ENCODE measurements around the gene ATP1B1. TPM values are rescaled to one million over a fixed set of nuclear protein-coding genes. Genes with fewer than 3 reads are reported as not detected.
"Not testable (repeated sequence)": the region's sequence is repeated elsewhere in the genome, so short reads cannot be mapped to it uniquely, and the experiment has no call there.

Gene ATP1B1
- polyA plus RNA-seq, 3 donors = 10.2 to 49.6 (median 22.4) TPM

DNA sequence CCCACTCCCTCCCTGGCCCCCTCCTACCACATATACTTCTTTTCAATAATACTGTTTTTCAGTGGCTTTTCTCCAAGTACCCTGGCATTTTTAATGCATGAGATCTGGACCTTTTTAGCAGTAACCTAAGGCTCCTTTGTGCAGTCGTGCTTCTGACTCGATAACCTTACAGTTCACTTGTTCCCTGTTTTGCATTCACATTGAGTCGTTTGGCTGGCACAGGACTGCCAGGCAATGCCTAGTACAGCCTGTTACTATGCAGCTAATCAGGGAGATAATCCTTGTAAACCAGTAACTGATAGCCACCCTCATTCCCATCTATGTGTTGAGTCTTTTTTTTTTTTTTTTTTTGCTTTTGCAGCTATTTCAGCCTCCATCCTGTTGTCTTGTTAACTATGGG lies 3.7 kb downstream of the ATP1B1 start:
- 5 to 34% (median 22%) methylated on average over 3 of the region's 3 CpGs for WGBS, 3 donors
- H3K27ac ChIP-seq (ENCODE audit: low read depth, low read length) = no peak overlapping the region

DNA sequence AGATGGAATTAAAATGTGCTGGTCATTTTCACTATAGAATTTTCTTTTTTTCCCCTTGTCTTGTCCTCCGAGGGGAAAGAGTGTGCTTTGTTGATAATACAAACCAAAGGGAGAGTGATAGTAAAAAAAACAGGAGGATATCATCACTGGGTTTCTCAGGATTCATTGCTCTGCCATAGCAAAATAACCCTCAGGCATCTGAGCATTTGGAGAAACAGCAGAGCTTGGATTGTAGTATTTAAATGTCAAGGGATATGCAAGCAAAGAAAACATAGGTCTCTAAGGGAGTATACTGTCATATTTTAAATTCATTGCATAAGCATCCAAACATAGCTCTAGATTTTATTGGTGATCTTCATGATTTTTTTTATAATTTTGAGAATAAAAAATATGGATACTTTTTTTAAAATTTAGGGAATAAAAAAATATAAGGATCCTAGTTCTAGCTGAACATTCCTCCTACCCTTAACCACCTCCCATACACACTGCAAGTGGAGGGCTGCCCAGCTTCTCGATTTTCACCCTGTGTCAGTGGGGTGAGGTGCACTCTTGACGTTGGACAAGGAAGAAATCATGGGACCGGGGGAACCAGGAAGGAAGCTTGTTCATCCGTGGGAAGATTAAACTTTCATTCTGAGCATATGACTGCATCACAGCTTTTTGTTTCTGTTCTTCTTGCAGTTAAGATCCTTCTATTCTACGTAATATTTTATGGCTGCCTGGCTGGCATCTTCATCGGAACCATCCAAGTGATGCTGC lies 4.4 kb downstream of the ATP1B1 start:
- WGBS, 3 donors = 30 to 46% (median 45%) methylated on average over 7 of the region's 7 CpGs
- H3K27ac ChIP-seq (ENCODE audit: low read depth, low read length) = no peak overlapping the region

DNA sequence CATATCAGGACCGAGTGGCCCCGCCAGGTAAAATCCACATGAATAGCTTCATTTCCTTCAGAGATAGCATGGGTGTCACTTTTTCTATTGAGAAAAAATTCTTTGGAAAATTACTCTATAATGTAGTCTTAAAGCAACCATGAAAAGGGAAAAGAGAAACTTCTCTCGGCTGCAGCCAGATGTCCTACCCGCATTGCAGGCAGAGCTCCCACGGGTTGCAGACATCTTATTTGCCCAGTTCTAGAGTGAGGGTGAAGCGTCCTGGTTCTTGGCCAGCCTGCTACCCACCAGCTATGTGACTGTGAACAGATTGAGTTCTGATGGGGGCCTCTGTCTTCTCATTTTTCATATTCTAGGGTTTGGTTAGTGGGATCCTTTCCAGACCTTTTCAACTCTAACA lies 5.0 kb downstream of the ATP1B1 start:
- H3K27ac ChIP-seq (ENCODE audit: low read depth, low read length) = no peak overlapping the region
- 63 to 88% (median 81%) methylated on average over 6 of the region's 6 CpGs for WGBS, 3 donors

DNA sequence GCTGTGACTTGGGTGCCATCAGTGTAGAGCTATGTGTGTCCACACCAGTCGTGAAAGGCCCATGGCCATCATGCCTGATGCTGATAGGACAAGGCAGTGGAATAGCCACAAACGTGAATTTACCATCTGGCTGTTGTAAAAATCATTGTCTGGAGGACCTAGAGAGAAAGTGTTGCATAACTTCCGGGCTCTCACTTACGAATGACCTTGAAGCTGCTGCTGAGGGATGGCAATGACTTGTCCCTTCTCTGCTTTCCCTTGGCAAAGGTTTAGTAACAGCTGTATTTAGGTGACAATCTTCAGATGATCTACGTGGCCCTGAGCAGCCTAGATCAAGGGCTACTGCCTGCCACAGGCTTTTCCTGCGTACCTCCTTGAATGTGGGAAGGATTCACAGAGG lies 5.8 kb downstream of the ATP1B1 start:
- H3K27ac ChIP-seq (ENCODE audit: low read depth, low read length) = no peak overlapping the region
- 23 to 58% (median 57%) methylated on average over 6 of the region's 6 CpGs for WGBS, 3 donors

DNA sequence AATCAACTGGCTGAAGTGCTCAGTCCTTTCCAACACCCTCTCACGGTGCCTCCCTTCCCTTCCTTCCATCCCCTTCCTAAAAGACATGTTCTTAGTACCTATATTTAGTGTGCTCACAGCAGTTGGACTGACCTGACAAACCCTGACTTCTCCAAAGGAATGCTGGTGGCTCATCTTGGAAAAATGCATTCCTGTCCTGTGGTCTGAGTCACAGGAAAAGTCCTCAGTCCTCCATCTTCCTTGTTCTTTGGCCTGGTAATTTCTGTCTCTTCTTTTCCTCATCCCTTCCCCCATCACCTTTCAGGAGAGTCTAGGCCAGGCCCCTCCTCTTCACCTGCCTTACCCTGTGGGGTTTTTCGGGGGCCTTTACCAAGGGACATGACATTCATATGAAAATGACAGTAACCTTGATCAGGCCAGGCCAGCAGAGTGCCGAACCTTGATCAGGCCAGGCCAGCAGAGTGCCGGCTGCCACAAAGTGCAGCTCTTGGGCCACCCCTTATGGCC lies 7.2 kb downstream of the ATP1B1 start:
- WGBS, 3 donors = 58 to 76% (median 61%) methylated on average over 4 of the region's 4 CpGs
- H3K27ac ChIP-seq (ENCODE audit: low read depth, low read length) = no peak overlapping the region

DNA sequence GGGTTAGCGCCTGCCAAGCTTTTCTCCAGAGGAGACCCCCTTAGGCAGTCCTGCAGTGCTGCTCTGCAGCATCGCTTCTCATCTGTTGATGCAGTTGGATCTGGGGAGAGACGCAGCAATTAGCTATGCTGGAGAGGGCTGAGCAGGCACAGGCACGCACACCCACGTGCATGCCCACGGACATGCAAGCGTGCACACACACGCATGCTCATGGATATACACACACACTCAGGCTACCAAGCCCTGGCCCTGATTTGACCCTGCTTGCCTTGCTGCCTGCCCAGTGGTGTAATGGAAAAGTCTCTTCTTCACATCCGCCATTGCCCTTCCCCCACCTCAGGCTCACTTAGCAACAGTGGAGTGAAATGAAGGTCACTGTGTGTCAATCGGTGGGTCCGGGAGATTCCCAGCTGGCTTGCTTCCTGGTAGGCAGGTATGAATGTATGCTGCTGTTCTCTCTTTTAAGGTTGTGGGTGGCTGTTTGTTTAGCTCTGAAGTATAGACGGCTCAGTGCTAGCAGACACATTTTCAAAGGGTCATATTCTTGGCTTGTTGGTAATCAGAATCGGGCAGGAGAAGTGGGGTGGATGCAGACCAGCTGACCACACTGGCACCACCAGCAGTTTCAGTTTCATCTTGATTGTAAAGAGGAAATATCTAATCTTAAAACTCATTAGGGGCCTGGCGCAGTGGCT lies 9.5 kb downstream of the ATP1B1 start:
- H3K27ac ChIP-seq (ENCODE audit: low read depth, low read length) = no peak overlapping the region
- 45 to 71% (median 64%) methylated on average over 14 of the region's 14 CpGs for WGBS, 3 donors

DNA sequence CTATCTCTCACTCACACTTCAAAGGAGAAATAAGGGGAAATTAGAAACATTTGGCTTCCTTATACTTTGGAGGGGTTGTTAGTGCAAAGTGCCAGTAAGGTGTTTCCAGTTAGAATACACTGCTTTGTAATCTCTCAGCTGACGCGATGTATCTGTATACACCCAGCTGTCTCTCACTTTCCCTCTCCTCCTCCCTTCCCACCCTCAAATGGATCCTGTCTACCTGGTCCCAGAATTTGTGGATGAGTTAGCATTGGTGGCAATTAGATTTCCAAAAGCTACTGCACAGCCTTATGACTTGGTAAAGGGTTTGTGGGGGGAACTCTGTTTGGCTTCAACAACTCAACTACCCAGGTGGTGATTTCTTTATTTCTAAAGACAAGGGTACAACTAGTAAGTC lies 10.5 kb downstream of the ATP1B1 start:
- 73 to 93% (median 85%) methylated on average over 2 of the region's 2 CpGs for WGBS, 3 donors
- no peak overlapping the region for H3K27ac ChIP-seq (ENCODE audit: low read depth, low read length)

DNA sequence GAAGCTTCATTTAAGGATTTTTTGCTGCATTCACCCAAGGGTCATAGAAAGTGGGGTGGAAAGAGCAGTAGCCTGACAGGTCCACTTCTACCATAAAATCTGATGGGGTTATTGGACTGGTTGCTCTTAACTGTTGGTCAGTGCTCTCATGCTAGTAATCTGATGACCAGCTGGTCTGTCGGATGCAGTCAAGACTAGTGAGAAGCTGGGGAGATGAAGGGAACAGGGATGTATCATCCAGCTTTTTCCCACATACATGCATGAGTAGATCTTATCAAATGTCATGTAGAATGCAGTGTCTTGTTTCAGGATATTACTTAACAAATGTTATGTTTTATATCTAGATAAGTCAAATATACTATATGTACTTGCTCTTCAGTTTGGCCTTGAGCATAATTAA lies 11.1 kb downstream of the ATP1B1 start:
- 70 to 94% (median 86%) methylated on average over 1 of the region's 1 CpG for WGBS, 3 donors

DNA sequence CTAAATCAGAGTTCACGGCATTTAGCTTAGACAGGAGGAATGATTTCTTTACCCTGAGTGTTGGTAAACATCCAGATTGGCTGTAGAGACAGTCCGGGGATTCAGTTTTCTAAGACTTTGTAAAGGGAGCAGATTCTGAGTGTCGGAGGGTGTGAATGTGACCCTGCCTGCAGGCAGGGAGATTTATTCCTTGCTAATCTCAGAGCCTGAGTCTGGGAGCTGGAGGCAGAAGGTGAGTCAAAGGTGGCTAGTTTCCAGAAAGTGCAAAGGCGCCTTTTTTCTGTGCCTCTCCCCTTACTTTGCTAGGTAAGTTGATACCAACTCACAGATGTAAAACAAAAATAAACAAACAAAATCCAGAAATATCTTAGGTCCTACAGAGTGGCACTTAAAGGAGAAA lies 11.7 kb downstream of the ATP1B1 start:
- H3K27ac ChIP-seq (ENCODE audit: low read depth, low read length) = no peak overlapping the region
- WGBS, 3 donors = 71 to 89% (median 88%) methylated on average over 4 of the region's 4 CpGs

More for the DNA sequence above, 11.1 kb downstream of the ATP1B1 start:
- no peak overlapping the region for H3K27ac ChIP-seq (ENCODE audit: low read depth, low read length)

DNA sequence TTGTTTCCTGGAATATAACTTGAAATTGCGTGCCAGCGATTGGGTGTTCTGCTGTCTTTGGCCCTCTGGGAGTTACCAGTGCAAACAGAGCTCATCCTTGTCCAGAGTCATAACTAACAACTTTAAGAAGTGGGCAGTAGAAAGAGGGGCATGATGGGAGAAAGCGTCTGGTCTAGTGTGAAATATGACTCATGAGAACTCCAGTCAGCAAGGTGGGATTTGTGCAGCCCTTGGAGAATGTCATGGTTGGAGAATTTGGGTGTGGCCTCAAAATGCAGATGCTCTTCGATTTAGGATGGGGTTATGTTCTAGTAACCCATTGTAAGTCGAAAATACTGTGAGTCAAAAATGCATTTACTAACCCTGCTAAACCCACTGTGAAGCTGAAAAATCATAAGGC lies 12.9 kb downstream of the ATP1B1 start:
- no peak overlapping the region for H3K27ac ChIP-seq (ENCODE audit: low read depth, low read length)

DNA sequence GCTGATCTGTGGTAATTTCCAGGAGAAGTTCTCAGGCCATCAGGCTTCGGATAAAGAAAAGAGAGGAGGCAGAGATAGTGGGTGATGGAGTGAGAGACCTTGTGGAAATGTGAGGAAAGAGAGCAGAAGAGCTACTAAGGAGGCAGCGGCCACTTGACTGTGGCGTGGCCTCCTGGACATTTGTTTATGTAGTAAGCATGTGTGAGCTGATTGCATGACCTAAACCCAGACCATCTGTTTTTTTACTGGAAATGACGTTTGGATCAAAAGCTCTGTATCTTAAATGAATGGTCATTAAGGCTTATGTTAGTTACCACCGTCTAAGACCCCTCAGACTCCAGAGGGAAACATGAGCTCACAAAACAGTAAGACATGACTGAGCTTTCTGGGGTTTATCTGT lies 13.6 kb downstream of the ATP1B1 start:
- no peak overlapping the region for H3K27ac ChIP-seq (ENCODE audit: low read depth, low read length)
- WGBS, 3 donors = 62 to 80% (median 78%) methylated on average over 5 of the region's 5 CpGs

More for the DNA sequence above, 12.9 kb downstream of the ATP1B1 start:
- 73 to 75% (median 74%) methylated on average over 5 of the region's 5 CpGs for WGBS, 3 donors

DNA sequence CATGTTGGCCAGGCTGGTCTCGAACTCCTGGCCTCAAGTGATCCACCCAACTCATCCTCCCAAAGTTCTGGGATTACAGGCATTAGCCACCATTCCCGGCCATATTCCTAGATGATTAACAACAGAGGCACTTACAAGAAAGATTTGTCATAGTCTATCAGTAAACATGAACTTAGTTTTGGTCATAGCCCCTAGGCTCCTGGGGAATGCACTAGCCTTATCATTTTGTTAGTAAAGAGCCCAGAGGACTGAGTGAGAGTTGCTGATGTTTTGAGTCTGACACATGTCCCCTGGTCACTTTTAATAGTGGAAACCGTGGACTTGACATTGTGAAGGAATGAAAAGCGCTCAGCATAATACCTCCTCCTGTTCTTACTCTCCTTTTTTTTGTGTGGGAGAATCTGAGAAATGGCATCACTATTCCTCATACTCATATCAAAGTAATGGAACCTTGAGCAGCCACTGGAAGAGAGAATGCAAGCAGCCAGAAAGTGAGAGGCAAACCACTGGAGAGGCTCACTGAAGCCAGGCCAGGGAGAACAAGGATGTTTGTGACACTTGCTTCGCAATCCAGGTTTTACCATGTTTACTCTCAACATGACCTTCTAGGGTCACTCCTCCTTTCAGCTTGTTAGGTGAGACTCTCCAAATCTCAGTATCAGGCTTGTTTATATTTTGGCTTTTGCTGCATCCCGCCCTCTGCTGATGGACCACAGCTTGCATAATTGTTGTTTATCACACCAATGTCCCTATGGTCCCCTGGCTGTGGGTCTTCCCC lies 14.8 kb downstream of the ATP1B1 start:
- no peak overlapping the region for H3K27ac ChIP-seq (ENCODE audit: low read depth, low read length)
- WGBS, 3 donors = 84 to 95% (median 93%) methylated on average over 6 of the region's 6 CpGs

DNA sequence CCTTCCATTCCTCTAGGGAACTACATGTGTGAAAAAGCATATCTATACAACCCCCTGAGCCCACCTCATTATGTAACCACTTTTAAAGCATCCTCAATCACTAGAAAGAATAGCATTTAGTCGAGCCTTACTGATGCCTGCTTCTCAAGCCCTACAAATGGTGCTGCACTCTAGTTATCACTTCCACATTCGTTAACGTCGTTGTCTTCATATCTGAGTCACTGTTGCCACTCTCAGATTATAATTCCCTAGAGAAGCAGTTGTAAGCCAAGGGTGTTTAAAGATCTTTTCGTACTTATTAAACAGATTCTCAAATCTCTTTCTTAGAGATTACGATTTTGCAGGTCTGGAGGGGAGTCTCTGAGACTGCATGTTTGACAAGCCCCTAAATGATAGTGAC lies 16.5 kb downstream of the ATP1B1 start:
- 55 to 83% (median 80%) methylated on average over 6 of the region's 6 CpGs for WGBS, 3 donors
- H3K27ac ChIP-seq (ENCODE audit: low read depth, low read length) = no peak overlapping the region

DNA sequence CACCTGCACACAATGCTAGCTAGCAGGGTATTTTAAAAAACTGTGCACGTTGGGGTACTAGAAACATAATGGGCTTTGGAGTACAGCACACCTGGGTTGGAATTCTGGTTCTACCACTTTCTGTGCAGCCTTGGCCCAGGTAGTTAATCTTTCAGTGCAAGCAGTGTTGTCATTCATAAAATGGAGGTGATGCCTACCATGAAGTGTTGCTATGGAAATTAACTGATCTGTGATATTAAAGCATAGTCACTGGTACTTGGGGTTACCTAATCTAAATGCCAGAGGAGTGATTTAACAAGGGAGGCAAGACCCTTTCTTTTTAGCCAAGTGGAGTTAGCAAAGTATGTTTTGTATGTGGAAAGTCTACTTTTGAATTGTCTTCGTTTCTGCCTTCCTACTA lies 18.0 kb downstream of the ATP1B1 start:
- no peak overlapping the region for H3K27ac ChIP-seq (ENCODE audit: low read depth, low read length)
- WGBS, 3 donors = 33 to 80% (median 78%) methylated on average over 2 of the region's 2 CpGs

DNA sequence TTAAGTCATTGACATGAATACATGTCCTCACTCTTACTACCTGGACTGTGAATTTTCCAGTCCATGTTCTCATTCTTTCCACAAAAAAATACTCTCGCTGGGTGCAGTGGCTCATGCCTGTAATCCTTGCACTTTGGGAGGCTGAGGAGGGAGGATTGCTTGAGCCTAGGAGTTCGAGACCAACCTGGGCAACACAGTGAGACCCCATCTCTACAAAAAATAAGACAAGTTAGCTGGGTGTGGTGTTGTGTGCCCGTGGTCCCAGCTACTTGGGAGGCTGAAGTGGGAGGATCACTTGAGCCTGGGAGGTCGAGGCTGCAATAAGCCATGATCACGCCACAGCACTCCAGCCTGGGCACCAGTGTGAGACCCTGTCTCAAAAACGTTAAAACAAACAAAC lies 19.1 kb downstream of the ATP1B1 start:
- WGBS, 3 donors = 86 to 95% (median 92%) methylated on average over 6 of the region's 6 CpGs
- not testable (repeated sequence) for H3K27ac ChIP-seq (ENCODE audit: low read depth, low read length)

DNA sequence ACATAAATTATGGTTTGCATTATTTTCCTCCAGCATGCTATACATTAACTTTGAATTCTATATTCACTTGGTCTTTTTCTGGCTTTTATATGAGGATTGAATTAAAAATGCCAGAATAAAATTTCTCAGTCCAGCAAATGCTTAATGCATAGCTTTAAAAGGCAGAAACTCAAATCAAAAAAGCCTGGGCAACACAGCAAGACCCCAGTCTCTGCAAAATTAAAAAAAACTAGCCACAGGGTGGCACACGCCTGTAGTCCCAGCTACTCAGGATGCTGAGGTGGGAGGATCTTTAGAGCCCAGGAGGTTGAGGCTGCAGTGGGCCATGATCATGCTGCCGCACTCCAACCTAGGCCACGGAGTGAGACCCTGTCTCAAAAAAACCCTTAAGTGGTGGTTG lies 19.8 kb downstream of the ATP1B1 start:
- 82 to 96% (median 94%) methylated on average over 3 of the region's 3 CpGs for WGBS, 3 donors

DNA sequence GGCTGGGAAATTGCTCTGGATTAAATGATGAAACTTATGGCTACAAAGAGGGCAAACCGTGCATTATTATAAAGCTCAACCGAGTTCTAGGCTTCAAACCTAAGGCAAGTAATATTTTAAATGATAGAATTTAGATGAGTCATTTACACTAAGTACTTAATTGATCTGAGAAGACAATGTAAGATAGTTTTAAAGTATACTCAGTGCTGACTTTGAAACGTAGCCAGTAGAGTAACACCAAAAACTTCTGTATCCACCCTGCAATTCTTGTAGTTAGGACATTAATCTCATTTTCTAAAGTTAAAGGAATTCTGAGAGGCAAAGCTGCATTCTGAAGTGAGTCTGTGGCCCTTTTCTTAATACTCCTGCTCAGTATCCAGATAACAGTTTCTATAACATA lies 20.8 kb downstream of the ATP1B1 start:
- 71 to 95% (median 87%) methylated on average over 3 of the region's 3 CpGs for WGBS, 3 donors

More for the DNA sequence above, 19.8 kb downstream of the ATP1B1 start:
- no peak overlapping the region for H3K27ac ChIP-seq (ENCODE audit: low read depth, low read length)

DNA sequence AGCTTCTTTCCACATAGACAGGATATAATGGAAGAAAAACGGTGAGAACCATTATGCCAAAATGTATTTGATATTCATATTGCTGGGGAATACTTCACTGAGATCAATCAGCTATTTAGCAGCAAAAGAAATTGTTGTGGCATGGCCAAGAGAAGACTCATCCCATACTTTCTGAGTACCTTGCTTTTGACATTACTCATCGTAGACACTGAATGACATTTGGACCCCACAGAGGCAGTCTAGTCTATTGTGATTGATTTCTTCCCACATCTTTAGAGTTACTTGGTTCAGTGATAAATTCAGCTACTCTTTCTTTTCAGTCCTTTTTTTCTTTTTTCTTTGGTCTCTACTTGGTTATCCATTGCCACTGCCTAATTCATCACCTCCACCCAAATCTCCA lies 22.1 kb downstream of the ATP1B1 start:
- no peak overlapping the region for H3K27ac ChIP-seq (ENCODE audit: low read depth, low read length)
- WGBS, 3 donors = 81 to 92% (median 90%) methylated on average over 2 of the region's 2 CpGs

More for the DNA sequence above, 20.8 kb downstream of the ATP1B1 start:
- H3K27ac ChIP-seq (ENCODE audit: low read depth, low read length) = no peak overlapping the region
